Measurements from ENCODE around the gene HOXB7. TPM values are rescaled to one million over a fixed set of nuclear protein-coding genes. Genes with fewer than 3 reads are reported as not detected.

The HOXB7 gene
- total and polyA plus RNA-seq, 10 of the 15 experiments (the other 5 are each of a cell fraction or from before 2014, with no cell fraction given): 2.8 to 7.4 (median 4.2) TPM

DNA sequence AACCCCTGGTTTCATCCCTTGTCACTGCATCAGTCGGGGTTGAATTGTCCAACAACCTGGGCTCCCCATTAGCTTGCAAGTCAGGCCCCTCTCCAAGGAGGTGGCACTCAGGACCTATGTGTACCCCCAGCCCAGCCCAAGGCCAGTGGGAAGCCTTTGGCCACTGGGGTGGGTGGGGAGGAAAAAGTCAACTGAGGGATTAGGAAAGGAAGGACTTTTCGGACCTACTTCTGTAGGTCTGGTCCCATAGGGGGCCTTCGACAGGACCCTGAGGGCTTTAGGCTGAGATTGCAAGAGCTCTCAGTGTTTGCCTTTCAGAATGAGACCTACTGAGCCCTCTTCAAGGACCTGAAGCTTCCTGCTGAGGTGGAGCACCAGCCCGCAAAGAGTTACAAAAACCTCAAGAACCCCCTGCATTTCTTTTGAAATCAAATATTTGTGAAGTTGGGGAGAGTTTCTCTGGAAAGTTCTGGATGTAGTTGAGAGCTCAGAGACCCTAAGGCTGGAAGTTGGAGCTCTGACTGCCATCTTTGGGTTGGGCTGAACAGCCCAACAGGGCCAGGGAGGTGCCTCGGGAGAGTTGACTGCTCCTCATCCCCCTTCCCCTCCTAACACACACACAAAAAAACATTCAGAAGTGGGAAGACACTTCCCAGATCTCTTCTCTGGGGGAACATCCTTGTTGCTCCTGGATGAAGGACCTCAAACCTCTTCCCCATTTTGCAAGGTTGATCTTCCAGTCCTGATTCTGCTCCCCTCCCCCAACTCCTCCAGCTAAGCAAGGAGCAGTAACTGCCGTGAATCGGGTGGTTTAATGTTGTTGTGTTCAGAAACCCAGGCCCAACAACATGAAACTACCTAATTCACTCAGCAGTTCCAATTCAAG, 21.1 kb upstream of the HOXB7 start (continued):
- TF ChIP-seq PRDM15 (CRISPR knock-in tag; IDR thresholded peaks at IDR 0.05) (no peak), CBX5 (IDR thresholded peaks at IDR 0.05; ENCODE audit: low read depth) (no peak), RUNX3 (IDR thresholded peaks at IDR 0.05; ENCODE audit: low read length) (peak; percentile 67), BCLAF1 (IDR thresholded peaks at IDR 0.05) (no peak), MEF2A (IDR thresholded peaks at IDR 0.05; ENCODE audit: insufficient read depth, low read depth, low read length) (0 out of 2 replicates have a peak, but pooled peaks have one; percentile 37), IKZF2 (IDR thresholded peaks at IDR 0.05) (peak; percentile 21 to 28; a peak in 2 of 4 replicates), MTA2 (IDR thresholded peaks at IDR 0.05; ENCODE audit: low read depth) (no peak), TBL1XR1 (IDR thresholded peaks at IDR 0.05; ENCODE audit: low read depth, low read length) (peak; percentile 47; the same call in 1 of the 2 replicates), SRF (IDR thresholded peaks at IDR 0.05; ENCODE audit: low read depth in 2 of 2, low read length in 2 of 2) (no peak), ZNF274 (IDR thresholded peaks at IDR 0.05; ENCODE audit: insufficient read depth, insufficient read length) (no peak), CEBPB (IDR thresholded peaks at IDR 0.05; ENCODE audit: borderline replicate concordance in 1 of 2, low read depth in 2 of 2, low read length in 2 of 2) (no peak)

All from GM12878 (cell line).